Left ventricle myocardium superior (tissue), 1 donor: ENCODE results near the gene C21orf91. TPM values are rescaled to one million over a fixed set of nuclear protein-coding genes. Genes with fewer than 3 reads are reported as not detected.

Source experiments
- ATAC-seq: fragments of 200-7000 bp; cut with Tn5 transposase; one replicate; pipeline ENCODE4 v1.9.1; 2020; ENCODE audit warnings: mild to moderate bottlenecking, moderate library complexity
- DNase-seq: peaks from one replicate; pipeline ENCODE4 v3.0.0-alpha.2; 2020
- intact Hi-C: fragments of 100-400 bp; cut with micrococcal nuclease; formaldehyde crosslinking; loops from one replicate; pipeline ENCODE4 v1.11.0; 2022
- long read RNA-seq: library from polyadenylated mRNA; unstranded; transcript quantifications from one replicate; pipeline ENCODE4 v2.0.0, GENCODE V29; 2021
- total RNA-seq: library from RNA; stranded (reverse); fragmentation: NEBNext Ultra II Directional; extraction: Animal tissue kit (Norgen Biotek cat#: 25700); gene quantifications from one replicate; pipeline ENCODE4 v1.2.1, GENCODE V29; 2021
- donor health status: DM: no; HTN: yes; CAD: no; lungs with severe emphysema.

Gene C21orf91
- total RNA-seq, result 6.7 TPM
- long read RNA-seq, full-length matches to known transcripts, result 3 of 6 reads
- long read RNA-seq, partial matches to known transcripts, result 2 of 6 reads
- long read RNA-seq, other reads (novel, unspliced or antisense), result 1 of 6 reads

DNA sequence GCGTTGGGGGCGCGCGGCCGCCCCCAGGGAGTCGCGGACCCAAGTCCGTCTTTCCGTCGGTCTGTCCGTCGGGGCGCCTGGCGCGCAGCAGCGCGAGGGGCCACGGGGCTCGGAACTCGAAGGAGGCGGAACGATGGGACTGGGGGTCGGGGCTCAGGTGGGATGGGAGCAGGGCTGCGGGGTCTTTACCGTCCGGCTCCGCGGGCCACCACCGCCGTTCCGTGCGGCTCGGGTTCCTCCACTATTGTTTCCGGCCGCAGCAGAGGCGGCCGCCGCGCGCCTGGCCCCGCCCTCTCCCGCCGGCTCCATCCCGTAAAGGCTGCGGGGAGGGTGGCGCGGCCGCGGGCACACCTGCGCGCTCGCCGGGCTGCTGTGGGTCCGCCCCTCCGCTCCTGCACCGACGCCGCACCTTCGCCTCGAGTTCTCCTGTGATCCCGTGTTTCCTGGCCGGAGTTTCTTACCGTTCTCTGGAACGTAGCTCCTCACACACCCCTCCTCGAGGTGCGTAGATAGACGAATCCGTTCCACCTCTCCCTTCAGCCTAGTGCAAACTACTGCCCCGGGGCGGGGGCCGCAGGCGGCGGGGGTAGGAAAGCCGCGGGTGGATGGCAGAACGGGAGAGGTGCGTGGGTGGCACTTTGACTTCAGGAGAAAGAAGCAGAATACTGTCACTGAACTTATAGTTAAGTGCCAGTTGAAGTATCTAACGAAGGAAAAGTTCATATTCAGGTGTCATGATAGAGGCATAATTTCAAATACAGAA is at the start of gene C21orf91:
Gene C21orf91 (minus strand): TSS at position 243 of the 763 bp plus-strand sequence. CDS start 1,038 bp downstream, outside the sequence.
- ATAC-seq (peak; percentile 98), DNase-seq (peak; percentile 94)
- intact Hi-C loops, result no loop called here

DNA sequence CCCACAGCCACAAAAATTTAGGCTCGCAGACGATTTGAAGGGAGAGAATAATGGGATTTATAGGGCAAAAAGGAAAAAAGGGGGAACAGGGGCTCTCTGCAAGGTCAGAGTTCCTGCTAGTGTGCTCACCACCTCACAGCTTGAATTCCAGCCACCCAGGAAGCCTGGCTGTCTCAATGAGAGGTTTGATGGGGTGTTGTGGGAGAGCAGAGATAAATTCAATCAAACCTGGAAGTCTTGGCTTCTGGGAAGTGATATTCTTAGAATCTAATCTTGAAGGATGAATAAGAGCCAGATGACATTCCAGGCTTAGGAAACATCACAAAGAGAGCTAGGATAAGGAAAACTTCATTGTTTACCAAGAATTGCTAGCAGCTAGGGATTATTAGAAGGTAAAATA is 47.4 kb upstream of the C21orf91 start:
- DNase-seq (no peak), ATAC-seq (no peak)
- intact Hi-C loops, result no loop called here

- ATAC-seq, result no peak
- no peak for DNase-seq
- intact Hi-C loops, result no loop called here
These were observed 40.5 kb upstream of the C21orf91 start for GRCh38 chr21:17859661-17860060.

DNA sequence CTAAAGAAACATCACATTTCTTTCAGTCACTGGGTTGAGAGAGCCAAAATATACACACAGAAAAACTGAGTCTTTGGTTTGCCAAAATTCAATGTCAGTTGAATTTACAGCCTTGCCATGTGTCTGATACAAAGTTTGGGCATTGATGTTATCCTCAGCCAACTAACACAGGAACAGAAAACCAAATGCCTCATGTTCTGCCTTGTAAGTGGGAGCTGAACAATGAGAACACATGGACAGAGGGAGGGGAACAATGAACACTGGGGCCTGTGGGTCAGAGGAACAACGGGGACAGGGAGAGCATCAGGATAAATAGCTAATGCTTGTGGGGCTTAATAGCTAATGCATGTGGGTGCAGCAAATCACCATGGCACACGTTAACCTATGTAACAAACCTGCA is 39.6 kb upstream of the C21orf91 start:
- intact Hi-C loops, result no loop called here
- ATAC-seq (no peak), DNase-seq (no peak)

- ATAC-seq, result no peak
- intact Hi-C loops, result no loop called here
These were observed 35.6 kb upstream of the C21orf91 start for GRCh38 chr21:17854745-17855144.

GRCh38 chr21:17853393-17854275 is 34.5 kb upstream of the C21orf91 start:
- no peak for DNase-seq
- ATAC-seq, result no peak
- intact Hi-C loops, result no loop called here

More at GRCh38 chr21:17854745-17855144, 35.6 kb upstream of the C21orf91 start:
- no peak for DNase-seq

DNA sequence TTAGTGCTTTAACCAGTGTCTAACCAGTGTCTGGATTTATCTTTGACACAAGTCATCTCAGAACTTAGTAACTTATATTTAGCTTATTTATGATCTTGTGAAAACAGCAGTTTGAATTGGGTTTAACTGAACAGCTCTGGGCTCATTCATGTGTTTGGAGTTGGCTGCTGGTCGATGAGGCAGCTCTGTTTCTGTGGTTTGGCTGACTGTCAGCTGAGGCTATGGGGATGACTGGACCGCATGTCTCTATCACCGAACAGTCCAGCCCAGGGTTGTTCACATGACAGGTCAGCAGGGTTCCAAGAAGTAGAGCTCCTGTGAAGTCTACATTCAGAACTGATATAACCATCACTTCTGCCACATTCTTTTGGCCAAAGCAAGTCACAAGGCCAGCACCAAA is 29.1 kb upstream of the C21orf91 start:
- intact Hi-C loops, result no loop called here
- DNase-seq, result no peak
- peak; percentile 52 for ATAC-seq

DNA sequence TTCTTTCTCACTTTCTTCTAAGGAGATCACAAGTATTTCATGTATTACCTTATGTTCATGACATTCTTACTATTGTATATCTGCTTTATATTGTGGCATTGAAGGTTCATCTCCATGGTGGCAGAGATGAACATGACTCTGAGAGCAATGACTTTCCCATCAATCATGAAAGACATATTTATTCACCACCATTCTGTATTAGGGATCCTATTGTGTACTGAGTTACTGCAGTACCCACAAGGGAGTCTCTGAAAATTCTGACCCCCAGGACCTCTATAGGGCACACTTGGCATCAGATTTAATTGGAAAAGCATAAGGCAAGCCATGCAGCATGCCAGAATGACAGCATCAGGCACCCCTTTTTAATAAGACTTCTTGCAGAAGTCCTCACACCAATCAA is 21.9 kb upstream of the C21orf91 start:
- DNase-seq (no peak), ATAC-seq (no peak)
- intact Hi-C loops, result no loop called here

- DNase-seq (no peak), ATAC-seq (no peak)
- intact Hi-C loops, result no loop called here
These were observed 15.6 kb upstream of the C21orf91 start for GRCh38 chr21:17834639-17835354.

DNA sequence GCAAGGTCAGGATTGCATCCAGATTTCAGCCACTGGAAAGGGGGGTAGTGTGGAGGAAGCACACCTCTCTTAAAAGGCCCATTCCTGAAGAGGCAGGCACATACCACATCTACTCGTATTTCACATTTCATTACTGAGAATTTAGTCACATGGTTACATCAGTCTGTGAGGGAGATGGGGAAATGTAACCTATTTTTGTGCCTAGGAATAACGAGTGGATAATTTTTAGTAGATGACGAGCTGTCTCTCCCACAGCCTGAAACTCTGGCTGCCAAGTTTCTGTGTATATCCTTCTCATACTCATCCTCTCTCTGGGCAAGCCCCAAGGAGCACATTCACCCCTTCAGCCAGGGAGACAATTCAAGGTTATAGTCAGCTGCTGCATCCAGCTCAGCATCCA is 10.3 kb upstream of the C21orf91 start:
- intact Hi-C loops, result no loop called here
- ATAC-seq (no peak), DNase-seq (no peak)

GRCh38 chr21:17828223-17828622 is 9.1 kb upstream of the C21orf91 start:
- intact Hi-C loops, result no loop called here
- DNase-seq (no peak), ATAC-seq (no peak)

DNA sequence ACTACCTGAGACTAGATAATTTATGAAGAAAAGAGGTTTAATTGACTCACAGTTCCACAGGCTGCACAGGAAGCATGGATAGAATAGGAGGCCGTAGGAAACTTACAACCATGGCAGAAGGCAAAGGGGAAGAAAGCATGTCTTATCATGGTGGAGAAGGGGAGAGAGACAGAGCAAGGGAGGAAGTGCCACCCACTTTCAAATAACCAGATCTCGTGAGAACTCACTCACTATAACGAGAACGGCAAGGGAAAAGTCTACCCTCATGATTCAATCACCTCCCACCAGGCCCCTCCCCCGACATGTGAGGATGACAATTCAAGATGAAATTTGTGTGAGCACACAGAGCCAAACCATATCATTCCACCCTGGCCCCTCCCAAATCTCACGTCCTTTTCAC is 4.7 kb upstream of the C21orf91 start:
- no peak for ATAC-seq
- DNase-seq, result no peak
- intact Hi-C loops, result no loop called here

GRCh38 chr21:17821121-17821520 is 2.0 kb upstream of the C21orf91 start:
- DNase-seq, result no peak
- no peak for ATAC-seq
- intact Hi-C loops, result no loop called here

GRCh38 chr21:17819877-17820229 is 697 bp upstream of the C21orf91 start:
- intact Hi-C loops, result no loop called here
- DNase-seq (no peak), ATAC-seq (peak; percentile 46)

- DNase-seq (peak; percentile 53), ATAC-seq (peak; percentile 53)
- intact Hi-C loops, result no loop called here
These were observed 706 bp downstream of the C21orf91 start for GRCh38 chr21:17818186-17819113.

- intact Hi-C loops, result no loop called here
- DNase-seq (no peak), ATAC-seq (no peak)
These were observed 5.8 kb downstream of the C21orf91 start for GRCh38 chr21:17813353-17813752.

DNA sequence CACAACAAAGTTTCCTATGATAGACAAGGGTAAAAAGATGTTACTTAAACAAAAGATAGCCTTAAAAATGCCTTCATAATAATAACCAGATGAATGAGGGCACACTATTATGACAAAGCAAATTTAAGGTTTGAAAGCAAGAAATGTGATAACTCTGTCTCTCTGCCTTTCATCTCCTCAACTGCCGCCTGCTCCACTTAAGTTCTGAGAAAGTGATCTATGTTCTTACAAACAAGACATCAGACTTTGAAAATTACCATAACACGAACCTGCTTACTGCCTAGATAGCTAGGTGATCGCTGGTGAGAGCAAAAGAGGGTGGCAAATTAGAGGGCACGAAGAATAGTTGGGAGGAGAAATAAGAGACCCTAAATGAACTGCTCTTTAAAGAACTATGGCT is 13.2 kb downstream of the C21orf91 start:
- ATAC-seq (no peak), DNase-seq (no peak)
- intact Hi-C loops, result no loop called here

DNA sequence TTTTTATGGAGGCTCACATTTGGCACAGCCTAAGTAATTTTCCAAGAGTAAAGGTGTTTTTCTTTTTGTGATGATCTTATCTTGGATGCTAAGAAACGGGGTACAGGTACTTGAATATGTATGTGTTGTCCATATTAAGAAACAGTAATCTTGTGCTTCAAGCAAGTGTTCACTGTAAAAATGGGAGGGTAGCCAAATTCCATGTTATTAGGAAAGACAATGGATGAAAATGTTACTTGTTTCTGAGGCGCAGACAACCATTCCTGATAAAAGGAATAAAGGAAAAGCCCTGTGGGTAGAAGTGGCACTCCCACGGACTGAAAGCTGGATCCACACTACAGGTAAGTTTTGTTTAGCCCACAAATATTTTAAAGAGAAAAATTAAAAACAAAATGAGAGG is 15.6 kb downstream of the C21orf91 start:
- intact Hi-C loops, result no loop called here
- ATAC-seq (no peak), DNase-seq (no peak)

DNA sequence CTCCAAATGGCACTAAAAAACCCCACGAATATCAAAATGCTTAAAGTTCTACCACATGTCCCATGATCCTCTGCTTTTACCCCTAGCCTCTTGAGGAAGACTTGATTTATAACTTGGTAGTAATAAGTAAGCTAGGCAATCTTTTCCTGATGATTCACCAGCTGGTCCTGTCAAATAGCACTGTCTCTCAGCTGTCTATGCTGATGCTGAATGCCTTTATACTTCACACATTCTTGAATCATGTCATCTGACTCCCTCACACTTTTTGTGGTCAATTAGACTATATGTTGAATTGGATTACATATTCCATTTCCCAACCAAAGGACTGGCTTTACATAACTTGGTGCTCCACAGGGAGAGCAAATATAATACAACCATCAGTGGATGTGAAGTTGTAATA is 16.6 kb downstream of the C21orf91 start:
- no peak for ATAC-seq
- intact Hi-C loops, result no loop called here
- no peak for DNase-seq
